Liver (tissue), 3 donors: ENCODE results near the gene RBMS2.

ENCODE experiments used
- FOXA1 ChIP-seq: IDR thresholded peaks from 2 replicates; pipeline ENCODE4 v1.6.1; 2016; ENCODE audit warnings: antibody characterized with exemption
- RAD21 ChIP-seq, 2 donors: IDR thresholded peaks; 2 replicates each; pipeline ENCODE4 v1.6.1; 2016; ENCODE audit warnings: antibody characterized with exemption in 2 of 2, mild to moderate bottlenecking in 2 of 2
- RXRA ChIP-seq, 2 donors: IDR thresholded peaks; 2 replicates each; pipeline ENCODE4 v1.6.1; 2017 to 2018; ENCODE audit warnings: antibody characterized with exemption in 2 of 2, mild to moderate bottlenecking in 1 of 2
- SP1 ChIP-seq: IDR thresholded peaks from 2 replicates; pipeline ENCODE4 v1.6.1; 2018; ENCODE audit warnings: antibody characterized with exemption, mild to moderate bottlenecking
- TAF1 ChIP-seq: conservative IDR thresholded peaks from 2 replicates; pipeline ENCODE4 v1.6.1; 2016; ENCODE audit warnings: antibody characterized with exemption, mild to moderate bottlenecking
- YY1 ChIP-seq: IDR thresholded peaks from 2 replicates; pipeline ENCODE4 v1.6.1; 2016; ENCODE audit warnings: antibody characterized with exemption, mild to moderate bottlenecking
- TF ChIP-seq, protein P1 (sequence below): fragments of 150-350 bp; IDR thresholded peaks from 2 replicates; pipeline ENCODE4 v1.5.1; 2017; ENCODE audit warnings: improper control_type of control experiment, low read depth, low read length; ENCODE audit not compliant: missing input control
- TF ChIP-seq, protein P2 (sequence below): IDR thresholded peaks from 2 replicates; pipeline ENCODE4 v1.6.1; 2016; ENCODE audit warnings: antibody characterized with exemption
- TF ChIP-seq, protein P3 (sequence below): IDR thresholded peaks from 2 replicates; pipeline ENCODE4 v1.6.1; 2016; ENCODE audit warnings: antibody characterized with exemption
- donor health status: healthy.
- donor health status: healthy.

DNA sequence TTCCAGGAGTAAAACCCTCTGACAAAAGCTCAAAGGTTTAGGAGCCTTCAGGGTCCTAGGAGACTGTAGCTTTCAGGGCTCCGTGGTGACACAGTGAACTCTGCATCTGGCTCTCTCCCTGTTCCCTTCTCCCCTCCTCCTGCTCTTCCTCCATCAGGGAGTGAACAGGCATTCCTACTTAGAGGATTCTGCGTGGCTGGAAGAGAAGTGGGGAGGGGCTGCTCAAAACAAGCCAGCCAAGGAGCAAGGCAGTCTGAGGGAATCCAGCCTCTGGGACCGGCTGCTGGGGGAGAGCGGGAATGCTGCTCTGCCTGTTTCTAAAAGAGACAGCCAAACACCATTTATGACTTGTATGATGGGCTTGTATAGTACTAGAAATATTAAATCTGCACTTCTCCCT, 49.5 kb downstream of the RBMS2 start:
- no peak for TF ChIP-seq YY1
- TF ChIP-seq SP1 = no peak
- TF ChIP-seq, protein P1, sequence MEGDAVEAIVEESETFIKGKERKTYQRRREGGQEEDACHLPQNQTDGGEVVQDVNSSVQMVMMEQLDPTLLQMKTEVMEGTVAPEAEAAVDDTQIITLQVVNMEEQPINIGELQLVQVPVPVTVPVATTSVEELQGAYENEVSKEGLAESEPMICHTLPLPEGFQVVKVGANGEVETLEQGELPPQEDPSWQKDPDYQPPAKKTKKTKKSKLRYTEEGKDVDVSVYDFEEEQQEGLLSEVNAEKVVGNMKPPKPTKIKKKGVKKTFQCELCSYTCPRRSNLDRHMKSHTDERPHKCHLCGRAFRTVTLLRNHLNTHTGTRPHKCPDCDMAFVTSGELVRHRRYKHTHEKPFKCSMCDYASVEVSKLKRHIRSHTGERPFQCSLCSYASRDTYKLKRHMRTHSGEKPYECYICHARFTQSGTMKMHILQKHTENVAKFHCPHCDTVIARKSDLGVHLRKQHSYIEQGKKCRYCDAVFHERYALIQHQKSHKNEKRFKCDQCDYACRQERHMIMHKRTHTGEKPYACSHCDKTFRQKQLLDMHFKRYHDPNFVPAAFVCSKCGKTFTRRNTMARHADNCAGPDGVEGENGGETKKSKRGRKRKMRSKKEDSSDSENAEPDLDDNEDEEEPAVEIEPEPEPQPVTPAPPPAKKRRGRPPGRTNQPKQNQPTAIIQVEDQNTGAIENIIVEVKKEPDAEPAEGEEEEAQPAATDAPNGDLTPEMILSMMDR = no peak
- TF ChIP-seq TAF1 = no peak
- TF ChIP-seq RAD21 (IDR thresholded peaks at IDR 0.05) = no peak
- TF ChIP-seq, protein P2, sequence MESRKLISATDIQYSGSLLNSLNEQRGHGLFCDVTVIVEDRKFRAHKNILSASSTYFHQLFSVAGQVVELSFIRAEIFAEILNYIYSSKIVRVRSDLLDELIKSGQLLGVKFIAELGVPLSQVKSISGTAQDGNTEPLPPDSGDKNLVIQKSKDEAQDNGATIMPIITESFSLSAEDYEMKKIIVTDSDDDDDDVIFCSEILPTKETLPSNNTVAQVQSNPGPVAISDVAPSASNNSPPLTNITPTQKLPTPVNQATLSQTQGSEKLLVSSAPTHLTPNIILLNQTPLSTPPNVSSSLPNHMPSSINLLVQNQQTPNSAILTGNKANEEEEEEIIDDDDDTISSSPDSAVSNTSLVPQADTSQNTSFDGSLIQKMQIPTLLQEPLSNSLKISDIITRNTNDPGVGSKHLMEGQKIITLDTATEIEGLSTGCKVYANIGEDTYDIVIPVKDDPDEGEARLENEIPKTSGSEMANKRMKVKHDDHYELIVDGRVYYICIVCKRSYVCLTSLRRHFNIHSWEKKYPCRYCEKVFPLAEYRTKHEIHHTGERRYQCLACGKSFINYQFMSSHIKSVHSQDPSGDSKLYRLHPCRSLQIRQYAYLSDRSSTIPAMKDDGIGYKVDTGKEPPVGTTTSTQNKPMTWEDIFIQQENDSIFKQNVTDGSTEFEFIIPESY = no peak
- TF ChIP-seq RXRA (IDR thresholded peaks at IDR 0.05) = no peak
- no peak for TF ChIP-seq FOXA1
- TF ChIP-seq, protein P3, sequence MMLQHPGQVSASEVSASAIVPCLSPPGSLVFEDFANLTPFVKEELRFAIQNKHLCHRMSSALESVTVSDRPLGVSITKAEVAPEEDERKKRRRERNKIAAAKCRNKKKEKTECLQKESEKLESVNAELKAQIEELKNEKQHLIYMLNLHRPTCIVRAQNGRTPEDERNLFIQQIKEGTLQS = no peak
